Mesenchymal stem cell (in vitro differentiated cells and primary cell): Measurements from ENCODE around the gene ANAPC5.

Experiments
- DNase-seq: peaks from one replicate; pipeline ENCODE4 v3.0.0-alpha.2; 2013
- H2AFZ ChIP-seq: one replicate; pipeline ENCODE4 v1.6.1; 2013; ENCODE audit warnings: low read depth, mild to moderate bottlenecking, control low read depth, inconsistent platforms, low read length, moderate library complexity
- H2AK5ac ChIP-seq: 2 replicates; pipeline ENCODE4 v1.6.1; 2013; ENCODE audit warnings: low read length, moderate library complexity, mild to moderate bottlenecking, inconsistent platforms; ENCODE audit not compliant: severe bottlenecking
- H2BK120ac ChIP-seq: one replicate; pipeline ENCODE4 v1.6.1; 2013; ENCODE audit warnings: low read depth, mild to moderate bottlenecking, inconsistent platforms, low read length, moderate library complexity
- H2BK12ac ChIP-seq, 2 experiments: one replicate each; pipeline ENCODE4 v1.6.1; 2013; ENCODE audit warnings: inconsistent platforms in 2 of 2, low read length in 2 of 2, mild to moderate bottlenecking in 2 of 2, moderate library complexity in 2 of 2, control low read depth in 1 of 2
- H2BK15ac ChIP-seq: one replicate; pipeline ENCODE4 v1.6.1; 2013; ENCODE audit warnings: mild to moderate bottlenecking, low read depth, inconsistent platforms; ENCODE audit not compliant: poor library complexity, severe bottlenecking
- H2BK5ac ChIP-seq: 2 replicates; pipeline ENCODE4 v1.6.1; 2013; ENCODE audit warnings: low read depth, mild to moderate bottlenecking, low read length, control low read depth, inconsistent platforms; ENCODE audit not compliant: poor library complexity, severe bottlenecking
- H3K14ac ChIP-seq, 2 experiments: one replicate each; pipeline ENCODE4 v1.6.1; 2013; ENCODE audit warnings: inconsistent platforms in 2 of 2, low read length in 2 of 2, control low read depth in 1 of 2, mild to moderate bottlenecking in 1 of 2, moderate library complexity in 1 of 2
- H3K18ac ChIP-seq, 2 experiments: one replicate each; pipeline ENCODE4 v1.6.1; 2013; ENCODE audit warnings: inconsistent platforms in 2 of 2, low read length in 2 of 2, control low read depth in 1 of 2, low read depth in 1 of 2, mild to moderate bottlenecking in 1 of 2
- H3K23ac ChIP-seq, 2 experiments: one replicate each; pipeline ENCODE4 v1.6.1; 2013; ENCODE audit warnings: inconsistent platforms in 2 of 2, low read length in 2 of 2, mild to moderate bottlenecking in 2 of 2, moderate library complexity in 2 of 2, control low read depth in 1 of 2
- H3K27ac ChIP-seq: 2 replicates; pipeline ENCODE4 v1.5.1; 2013; ENCODE audit warnings: mild to moderate bottlenecking, moderate library complexity, low read length, control low read depth, inconsistent platforms; ENCODE audit not compliant: poor library complexity, severe bottlenecking
- H3K27me3 ChIP-seq, 2 experiments: 2 replicates each; pipeline versions ENCODE4 v1.6.1 to v1.7.0; 2013; ENCODE audit warnings: low read length in 2 of 2, mild to moderate bottlenecking in 2 of 2, moderate library complexity in 2 of 2, control low read depth in 1 of 2, inconsistent platforms in 1 of 2; ENCODE audit not compliant: control insufficient read depth in 1 of 2, insufficient read depth in 1 of 2
- H3K36me3 ChIP-seq, 2 experiments: 2 replicates each; pipeline versions ENCODE4 v1.6.1 to v1.7.0; 2013; ENCODE audit warnings: low read length in 2 of 2, control low read depth in 1 of 2, inconsistent platforms in 1 of 2, low read depth in 1 of 2, mild to moderate bottlenecking in 1 of 2; ENCODE audit not compliant: insufficient read depth in 2 of 2, control insufficient read depth in 1 of 2
- H3K4ac ChIP-seq, 2 experiments: one replicate each; pipeline ENCODE4 v1.6.1; 2013; ENCODE audit warnings: inconsistent platforms in 2 of 2, low read length in 2 of 2, mild to moderate bottlenecking in 2 of 2, moderate library complexity in 2 of 2, control low read depth in 1 of 2, low read depth in 1 of 2
- H3K4me1 ChIP-seq: 2 replicates; pipeline ENCODE4 v1.6.1; 2013; ENCODE audit warnings: low read depth, low read length, control low read depth; ENCODE audit not compliant: control insufficient read depth, insufficient read depth
- H3K4me2 ChIP-seq: 2 replicates; pipeline ENCODE4 v1.6.1; 2013; ENCODE audit warnings: low read length, mild to moderate bottlenecking, inconsistent platforms; ENCODE audit not compliant: poor library complexity, severe bottlenecking
- H3K4me3 ChIP-seq, 2 experiments: 2 replicates each; pipeline versions ENCODE4 v1.5.1 to v1.7.0; 2013; ENCODE audit warnings: low read length in 2 of 2, mild to moderate bottlenecking in 2 of 2, control low read depth in 1 of 2, low read depth in 1 of 2; ENCODE audit not compliant: insufficient read depth in 1 of 2
- H3K79me1 ChIP-seq: replicated peaks from 2 replicates; pipeline ENCODE4 v1.6.1; 2013; ENCODE audit warnings: mild to moderate bottlenecking, control low read depth, low read length, inconsistent platforms; ENCODE audit not compliant: poor library complexity, severe bottlenecking
- H3K9ac ChIP-seq: 2 replicates; pipeline ENCODE4 v1.7.0; 2013; ENCODE audit warnings: mild to moderate bottlenecking, low read length, moderate library complexity
- H3K9me3 ChIP-seq: 2 replicates; pipeline ENCODE4 v1.7.0; 2013; ENCODE audit warnings: mild to moderate bottlenecking, low read length; ENCODE audit not compliant: control insufficient read depth
- H4K8ac ChIP-seq: one replicate; pipeline ENCODE4 v1.6.1; 2013; ENCODE audit warnings: inconsistent platforms, mild to moderate bottlenecking, low read length, moderate library complexity
- H4K91ac ChIP-seq: one replicate; pipeline ENCODE4 v1.6.1; 2013; ENCODE audit warnings: mild to moderate bottlenecking, low read length, inconsistent platforms
- WGBS: methylation state at CpG from one replicate; pipeline ENCODE4 v1.1.7; 2013; ENCODE audit warnings: mixed read lengths; 5-methylcytosine and 5-hydroxymethylcytosine counted together

Gene ANAPC5

GRCh38 chr12:121333747-121334146, 18.5 kb downstream of the ANAPC5 start:
- Histone ChIP-seq H3K27me3 (no peaks in the 10 kb centered on the region), H3K9me3 (no peaks in the 10 kb centered on the region), H3K9ac (no peak overlapping the region), H2BK15ac (no peak overlapping the region), H3K36me3 (peaks cover 30 to 90% of the 10 kb centered on the region in 2 experiments), H3K4me1 (no peaks in the 10 kb centered on the region), H2AFZ (no peak overlapping the region), H3K4me3 (no peak overlapping the region), H2BK120ac (no peak overlapping the region), H3K18ac (no peak overlapping the region), H3K4me2 (no peak overlapping the region), H3K27ac (no peak overlapping the region), H2BK12ac (no peak overlapping the region), H4K91ac (no peak overlapping the region), H2AK5ac (no peak overlapping the region), H3K14ac (no peak overlapping the region), H4K8ac (no peak overlapping the region), H2BK5ac (no peak overlapping the region), H3K23ac (no peak overlapping the region), H3K79me1 (peaks cover 16% of the 10 kb centered on the region), H3K4ac (no peak overlapping the region)
- DNase-seq: no peak
- 90% methylated on average over 1 of the region's 1 CpG for WGBS

- Histone ChIP-seq H2BK5ac (no peak overlapping the region), H3K4me1 (no peaks in the 10 kb centered on the region), H3K27ac (no peak overlapping the region), H4K8ac (no peak overlapping the region), H3K4ac (no peak overlapping the region), H3K18ac (no peak overlapping the region), H2BK15ac (no peak overlapping the region), H2AK5ac (no peak overlapping the region), H3K14ac (no peak overlapping the region), H3K23ac (no peak overlapping the region), H3K4me3 (no peak overlapping the region), H4K91ac (no peak overlapping the region), H3K27me3 (no peaks in the 10 kb centered on the region), H3K9me3 (no peaks in the 10 kb centered on the region), H2BK120ac (no peak overlapping the region), H3K36me3 (peaks cover 39 to 97% of the 10 kb centered on the region in 2 experiments), H3K9ac (no peak overlapping the region), H2AFZ (no peak overlapping the region), H2BK12ac (no peak overlapping the region), H3K4me2 (no peak overlapping the region), H3K79me1 (peaks cover 16% of the 10 kb centered on the region)
- no peak for DNase-seq
- 92% methylated on average over 6 of the region's 6 CpGs for WGBS
Observed at GRCh38 chr12:121331248-121331647, 21.0 kb downstream of the ANAPC5 start.

- no peak overlapping the region for H4K8ac ChIP-seq
- no peaks in the 10 kb centered on the region for H3K9me3 ChIP-seq
- H2BK5ac ChIP-seq: no peak overlapping the region
- H2BK12ac ChIP-seq: no peak overlapping the region
- H2BK15ac ChIP-seq: no peak overlapping the region
- no peak overlapping the region for H3K18ac ChIP-seq
- no peak overlapping the region for H3K14ac ChIP-seq
- no peak overlapping the region for H3K27ac ChIP-seq
- no peaks in the 10 kb centered on the region for H3K27me3 ChIP-seq
- H2AK5ac ChIP-seq: no peak overlapping the region
- H4K91ac ChIP-seq: no peak overlapping the region
- H3K23ac ChIP-seq: no peak overlapping the region
- no peak overlapping the region for H2AFZ ChIP-seq
- H3K9ac ChIP-seq: no peak overlapping the region
- no peak overlapping the region for H3K4me2 ChIP-seq
- H3K36me3 ChIP-seq: peaks cover 42 to 97% of the 10 kb centered on the region in 2 experiments
- H3K79me1 ChIP-seq: peaks cover 18% of the 10 kb centered on the region
- H3K4me1 ChIP-seq: no peaks in the 10 kb centered on the region
- no peak overlapping the region for H3K4ac ChIP-seq
- DNase-seq: no peak
- H2BK120ac ChIP-seq: no peak overlapping the region
- H3K4me3 ChIP-seq: no peak overlapping the region
Observed at GRCh38 chr12:121330692-121331091, 21.5 kb downstream of the ANAPC5 start.

GRCh38 chr12:121330195-121330594, 22.0 kb downstream of the ANAPC5 start:
- Histone ChIP-seq H3K4me2 (no peak overlapping the region), H3K4me1 (no peaks in the 10 kb centered on the region), H3K18ac (no peak overlapping the region), H2BK12ac (no peak overlapping the region), H2BK5ac (no peak overlapping the region), H3K9ac (no peak overlapping the region), H3K79me1 (peaks cover 18% of the 10 kb centered on the region), H3K23ac (no peak overlapping the region), H3K4ac (no peak overlapping the region), H2BK120ac (no peak overlapping the region), H2BK15ac (no peak overlapping the region), H3K14ac (no peak overlapping the region), H4K91ac (no peak overlapping the region), H3K27me3 (no peaks in the 10 kb centered on the region), H2AK5ac (no peak overlapping the region), H4K8ac (no peak overlapping the region), H2AFZ (no peak overlapping the region), H3K27ac (no peak overlapping the region), H3K9me3 (no peaks in the 10 kb centered on the region), H3K4me3 (no peak overlapping the region), H3K36me3 (peaks cover 40 to 93% of the 10 kb centered on the region in 2 experiments)
- 100% methylated on average over 3 of the region's 4 CpGs for WGBS
- no peak for DNase-seq
